ENCODE results near the gene TEX52.
"Not testable (repeated sequence)": the region's sequence is repeated elsewhere in the genome, so short reads cannot be mapped to it uniquely, and the experiment has no call there.

TEX52 gene

DNA sequence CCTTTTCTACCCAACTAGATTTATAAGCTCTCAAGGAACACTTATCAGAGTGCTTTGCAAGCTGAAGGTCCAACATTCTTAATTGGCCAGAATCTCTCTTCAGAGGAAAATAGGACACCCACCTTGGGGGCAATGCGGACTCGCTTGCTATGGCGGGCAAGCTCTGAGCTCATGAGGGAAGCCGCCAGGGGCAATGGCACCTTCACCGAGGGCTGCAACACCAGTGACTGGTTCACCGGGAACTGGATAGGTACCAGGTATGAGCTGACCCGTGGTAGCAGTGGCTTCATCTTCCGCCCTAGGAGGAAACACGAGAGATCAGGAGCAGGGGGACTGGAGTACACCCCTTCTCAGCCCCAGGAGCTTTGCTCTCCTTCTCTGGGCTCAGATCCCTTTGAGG is 7.4 kb upstream of the TEX52 start:
- no peak for DNase-seq (ENCODE audit: low read depth)

DNA sequence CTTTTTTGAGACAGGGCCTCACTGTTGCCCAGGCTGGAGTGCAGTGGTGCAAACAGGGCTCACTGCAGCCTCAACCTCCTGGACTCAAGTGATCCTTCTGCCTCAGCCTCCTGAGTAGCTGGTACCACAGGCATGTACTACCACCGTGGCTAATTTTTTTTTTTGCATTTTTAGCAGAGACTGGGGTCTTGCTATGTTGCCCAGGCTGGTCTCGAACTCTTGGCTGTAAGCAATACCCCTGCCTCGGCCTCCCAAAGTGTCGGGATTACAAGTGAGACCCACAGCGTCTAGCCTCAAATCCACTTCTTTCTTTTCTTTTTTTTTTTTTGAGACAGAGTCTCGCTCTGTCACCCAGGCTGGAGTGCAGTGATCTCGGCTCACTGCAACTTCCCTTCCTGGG is 6.6 kb upstream of the TEX52 start:
- DNase-seq (ENCODE audit: low read depth) = not testable (repeated sequence)

- DNase-seq (ENCODE audit: low read depth) = no peak
These were observed 6.0 kb upstream of the TEX52 start for GRCh38 chr12:2862876-2863275.

- no peak for DNase-seq (ENCODE audit: low read depth)
These were observed 3.3 kb upstream of the TEX52 start for GRCh38 chr12:2860170-2860569.

- no peak for DNase-seq (ENCODE audit: low read depth)
These were observed 2.1 kb upstream of the TEX52 start for GRCh38 chr12:2858944-2859421.

- DNase-seq (ENCODE audit: low read depth) = no peak
These were observed 1.5 kb upstream of the TEX52 start for GRCh38 chr12:2858334-2858733.

- no peak for DNase-seq (ENCODE audit: low read depth)
These were observed 737 bp upstream of the TEX52 start for GRCh38 chr12:2857576-2857975.

- DNase-seq (ENCODE audit: low read depth) = no peak
These were observed 788 bp downstream of the TEX52 start for GRCh38 chr12:2856051-2856450.

GRCh38 chr12:2855546-2855945 is 1.3 kb downstream of the TEX52 start:
- no peak for DNase-seq (ENCODE audit: low read depth)

DNA sequence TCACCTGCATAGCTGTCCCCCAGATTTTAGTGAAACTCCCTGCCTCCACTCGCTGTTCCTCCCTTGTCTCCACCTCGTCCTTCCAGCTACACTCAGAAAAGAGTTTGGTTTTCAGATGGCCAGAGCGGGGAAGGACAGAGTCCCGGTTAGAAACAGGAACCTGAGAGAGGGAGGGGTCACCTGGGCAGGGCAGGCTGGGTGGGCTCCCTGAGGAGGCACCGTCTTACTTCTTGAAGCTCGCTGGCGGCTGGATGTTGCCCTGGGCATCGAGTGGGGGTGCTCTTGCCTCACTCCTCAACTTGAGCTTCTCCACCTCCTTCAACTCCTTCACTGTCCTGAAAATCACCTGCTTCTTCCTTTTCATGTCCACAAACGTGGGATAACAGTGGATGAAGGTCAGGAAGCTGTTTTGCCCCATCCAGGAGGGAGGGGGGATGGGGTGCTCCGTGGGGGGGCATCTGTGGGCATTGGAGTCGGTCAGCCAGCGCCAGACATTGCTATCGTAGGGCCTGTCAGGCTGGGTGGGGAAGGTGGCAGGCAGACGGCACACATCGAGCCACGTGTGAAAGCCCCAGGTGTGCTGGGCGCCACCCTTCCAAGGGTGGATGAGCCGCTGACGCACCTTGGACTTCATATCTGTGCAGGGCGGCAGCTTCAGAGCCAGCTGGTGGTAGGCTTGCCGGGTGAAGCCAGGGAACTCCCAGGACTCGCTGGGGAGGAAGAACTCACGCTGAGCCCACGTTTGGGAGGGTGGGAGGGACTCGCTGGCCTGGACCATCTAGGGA is 2.0 kb downstream of the TEX52 start:
- DNase-seq (ENCODE audit: low read depth) = no peak

GRCh38 chr12:2853626-2854025 is 3.2 kb downstream of the TEX52 start:
- peak; percentile 31 for DNase-seq (ENCODE audit: low read depth)

GRCh38 chr12:2851931-2852330 is 4.9 kb downstream of the TEX52 start:
- no peak for DNase-seq (ENCODE audit: low read depth)

GRCh38 chr12:2845280-2845679 is 11.6 kb downstream of the TEX52 start:
- DNase-seq (ENCODE audit: low read depth) = no peak

- DNase-seq (ENCODE audit: low read depth) = no peak
These were observed 12.1 kb downstream of the TEX52 start for GRCh38 chr12:2844786-2845185.

DNA sequence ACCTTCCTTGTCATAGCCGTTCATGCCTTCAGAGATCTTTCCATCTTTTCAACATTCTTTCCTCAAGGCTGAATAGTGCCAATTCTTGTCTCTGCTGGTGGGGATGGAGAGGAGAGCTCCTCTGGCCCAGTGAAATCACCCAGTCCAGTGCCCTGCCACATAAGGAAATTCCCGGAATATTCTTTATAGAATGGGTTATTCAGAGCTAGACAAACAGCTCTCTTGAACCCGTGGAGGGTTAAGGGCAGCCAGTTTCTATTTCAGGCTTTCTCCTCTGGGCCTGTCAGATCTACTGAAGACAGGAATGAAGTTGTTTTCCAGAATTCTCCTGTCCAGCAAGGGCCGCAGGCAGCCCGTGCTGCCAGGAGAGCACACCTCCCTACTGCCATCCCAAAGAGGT is 13.9 kb downstream of the TEX52 start:
- no peak for DNase-seq (ENCODE audit: low read depth)

DNA sequence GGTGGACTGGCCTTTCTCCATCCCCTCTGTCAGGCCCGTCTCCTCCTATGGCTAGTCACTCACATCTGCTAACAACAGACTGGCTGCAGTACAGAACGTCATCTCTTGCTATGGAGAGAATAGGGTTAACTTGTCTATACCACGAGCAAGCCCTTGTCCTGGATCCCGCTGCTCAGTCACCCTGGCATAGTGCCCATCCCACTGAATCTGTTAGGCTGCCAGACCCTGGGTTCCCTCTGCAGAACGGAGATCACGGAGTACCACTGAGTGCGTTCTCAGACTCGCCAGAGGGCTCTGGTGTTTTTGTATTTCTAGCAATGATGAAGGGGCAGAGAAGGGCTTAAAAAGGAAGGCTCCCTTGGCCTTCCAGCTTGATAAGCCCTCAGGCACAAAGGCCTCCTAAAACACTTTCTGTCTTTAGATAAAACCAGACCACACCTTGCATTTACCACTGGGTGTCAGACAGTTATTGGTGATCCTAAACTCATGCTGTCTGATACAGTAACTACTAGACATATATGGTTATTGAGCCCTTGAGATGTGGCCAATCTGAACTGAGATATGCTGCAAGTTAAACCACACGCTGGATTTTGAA is 15.7 kb downstream of the TEX52 start:
- DNase-seq (ENCODE audit: low read depth) = no peak

DNA sequence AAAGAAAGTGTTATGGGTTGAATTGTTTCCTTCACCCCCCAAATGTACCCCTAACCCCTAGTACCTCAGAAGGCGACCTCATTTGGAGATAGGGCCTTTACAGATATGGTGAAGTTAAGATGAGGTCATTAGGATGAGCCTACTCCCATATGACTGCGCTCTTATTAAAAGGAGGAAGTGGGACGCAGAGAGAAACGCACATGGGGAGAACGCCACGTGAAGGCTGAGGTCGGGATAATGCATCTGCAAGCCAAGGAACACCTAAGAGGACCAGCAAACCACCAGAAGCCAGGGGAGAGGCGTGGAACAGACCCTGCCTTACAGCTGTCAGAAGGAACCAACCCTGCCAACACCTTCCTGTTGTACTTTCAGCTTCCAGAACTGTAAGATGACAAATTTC is 20.3 kb downstream of the TEX52 start:
- DNase-seq (ENCODE audit: low read depth) = no peak

GRCh38 chr12:2835691-2836403 is 21.0 kb downstream of the TEX52 start:
- no peak for DNase-seq (ENCODE audit: low read depth)

DNA sequence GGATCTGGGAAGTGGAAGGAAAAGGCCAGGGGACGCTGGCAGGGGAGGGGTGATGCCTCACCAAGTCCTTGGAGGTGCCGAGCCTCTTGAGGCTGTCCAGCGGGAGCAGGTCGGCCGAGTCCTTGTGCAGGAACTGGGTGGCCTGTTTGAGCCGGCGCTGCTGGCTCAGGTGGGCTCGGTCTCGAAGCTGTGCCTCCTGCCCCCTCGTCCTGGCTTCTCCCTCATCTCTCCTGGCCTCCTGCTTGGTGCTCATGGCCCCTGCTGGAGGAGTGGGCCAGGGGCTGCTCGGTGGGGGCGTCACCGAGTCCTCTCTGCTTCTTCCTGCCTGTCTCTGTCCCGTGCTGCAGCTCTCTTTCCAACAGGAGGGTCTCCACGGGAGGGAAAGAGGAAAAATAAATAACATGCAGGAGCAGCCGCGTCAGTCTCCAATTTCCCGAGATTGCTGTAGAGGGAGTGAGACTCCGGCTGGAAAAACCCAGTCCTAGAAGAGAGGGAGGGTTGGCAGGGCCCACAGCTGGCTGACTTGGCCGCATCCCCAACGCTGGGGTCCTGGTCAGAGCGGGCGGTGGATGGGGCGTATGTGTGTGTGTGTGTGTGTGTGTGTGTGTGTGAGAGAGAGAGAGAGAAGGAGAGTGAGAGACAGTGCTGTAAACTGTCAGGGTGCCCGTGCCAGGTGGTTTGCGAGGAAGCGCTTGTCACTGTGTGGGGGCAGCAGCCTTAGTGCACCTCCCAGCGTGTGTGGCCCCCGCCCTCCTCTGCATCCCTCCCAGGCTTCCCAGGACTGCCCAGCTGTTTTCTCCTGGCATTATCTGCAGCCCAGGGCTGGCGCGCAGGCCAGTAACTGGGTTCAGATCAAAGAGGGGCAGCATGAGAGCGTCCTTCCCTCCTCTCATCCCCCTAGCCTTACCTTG is 22.0 kb downstream of the TEX52 start, which contains the start of gene NRIP2:
NRIP2 (minus strand) TSS at position 455 of the 911 bp plus-strand sequence; CDS start at position 403, 52 bp downstream.
- DNase-seq (ENCODE audit: low read depth) = no peak

- DNase-seq (ENCODE audit: low read depth) = no peak
These were observed 23.0 kb downstream of the TEX52 start for GRCh38 chr12:2833810-2834209.

- DNase-seq (ENCODE audit: low read depth) = no peak
These were observed 23.5 kb downstream of the TEX52 start for GRCh38 chr12:2833327-2833726.

DNA sequence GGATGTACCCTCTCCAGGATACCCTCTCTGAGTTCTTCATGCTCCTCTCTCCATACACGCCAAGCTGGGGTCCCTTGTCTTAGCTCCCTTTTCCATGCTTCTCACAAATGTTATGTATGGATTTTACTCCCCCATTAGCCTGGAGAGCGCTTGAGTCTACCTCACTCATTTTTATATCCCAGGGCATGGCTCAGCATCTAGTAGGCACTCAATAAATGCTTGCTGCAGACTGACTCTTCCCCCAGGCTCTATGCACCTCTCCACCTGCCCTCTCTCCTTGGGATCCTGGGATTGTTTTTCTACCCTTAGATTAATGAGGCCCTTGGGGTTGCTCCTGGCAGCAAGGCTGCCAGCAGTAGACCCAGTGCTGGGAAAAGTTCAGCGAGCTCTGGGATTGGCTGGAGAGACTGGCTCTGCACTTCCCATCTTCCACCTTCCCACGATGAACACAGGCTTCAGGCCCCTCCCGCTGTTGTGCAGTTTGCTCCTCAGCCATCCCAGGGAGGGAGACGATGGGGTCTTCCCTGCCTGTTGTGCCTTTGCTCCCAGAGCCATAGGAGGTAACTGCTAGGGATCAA is 24.2 kb downstream of the TEX52 start:
- DNase-seq (ENCODE audit: low read depth) = no peak

Data from stimulated activated CD8-positive, alpha-beta memory T cell treated with anti-CD3 and anti-CD28 coated beads, Interleukin-4, amount 100 ng/mL, for 24 hours (primary cell).